GM19438 (cell line): ENCODE results near the gene CHSY1.

ENCODE experiments used
- ATAC-seq: cut with Tn5 transposase; IDR thresholded peaks from one replicate; pipeline ENCODE4 v1.9.1; 2021; ENCODE audit warnings: low read depth; ENCODE audit not compliant: unreplicated experiment

CHSY1 gene

GRCh38 chr15:101175401-101175800 lies 76.4 kb downstream of the CHSY1 start:
- no peak for ATAC-seq

- ATAC-seq, result no peak
Measured at GRCh38 chr15:101174152-101174920, 77.5 kb downstream of the CHSY1 start.

- ATAC-seq, result no peak
Measured at GRCh38 chr15:101173233-101174119, 78.4 kb downstream of the CHSY1 start.

- ATAC-seq, result no peak
Measured at GRCh38 chr15:101172501-101173071, 79.3 kb downstream of the CHSY1 start.

DNA sequence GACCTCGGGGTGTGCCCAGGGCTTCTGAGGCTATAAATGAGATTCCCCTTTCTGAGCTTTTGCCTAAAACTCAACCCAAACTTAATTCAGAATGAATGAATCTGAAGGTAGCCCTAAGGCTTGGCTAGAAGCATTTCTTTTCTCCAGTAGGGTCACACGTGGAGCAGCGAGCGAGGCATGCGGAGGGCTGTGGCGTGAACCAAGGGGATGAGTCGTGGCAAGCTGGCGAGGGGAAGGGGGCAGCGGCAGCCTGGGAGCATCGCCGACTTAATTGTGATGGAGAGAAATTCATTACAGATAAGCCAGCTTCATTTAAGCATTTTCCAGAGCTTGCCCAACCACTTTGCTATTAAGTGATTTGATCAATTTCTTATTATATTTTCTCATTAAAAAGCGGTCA lies 79.9 kb downstream of the CHSY1 start:
- no peak for ATAC-seq

DNA sequence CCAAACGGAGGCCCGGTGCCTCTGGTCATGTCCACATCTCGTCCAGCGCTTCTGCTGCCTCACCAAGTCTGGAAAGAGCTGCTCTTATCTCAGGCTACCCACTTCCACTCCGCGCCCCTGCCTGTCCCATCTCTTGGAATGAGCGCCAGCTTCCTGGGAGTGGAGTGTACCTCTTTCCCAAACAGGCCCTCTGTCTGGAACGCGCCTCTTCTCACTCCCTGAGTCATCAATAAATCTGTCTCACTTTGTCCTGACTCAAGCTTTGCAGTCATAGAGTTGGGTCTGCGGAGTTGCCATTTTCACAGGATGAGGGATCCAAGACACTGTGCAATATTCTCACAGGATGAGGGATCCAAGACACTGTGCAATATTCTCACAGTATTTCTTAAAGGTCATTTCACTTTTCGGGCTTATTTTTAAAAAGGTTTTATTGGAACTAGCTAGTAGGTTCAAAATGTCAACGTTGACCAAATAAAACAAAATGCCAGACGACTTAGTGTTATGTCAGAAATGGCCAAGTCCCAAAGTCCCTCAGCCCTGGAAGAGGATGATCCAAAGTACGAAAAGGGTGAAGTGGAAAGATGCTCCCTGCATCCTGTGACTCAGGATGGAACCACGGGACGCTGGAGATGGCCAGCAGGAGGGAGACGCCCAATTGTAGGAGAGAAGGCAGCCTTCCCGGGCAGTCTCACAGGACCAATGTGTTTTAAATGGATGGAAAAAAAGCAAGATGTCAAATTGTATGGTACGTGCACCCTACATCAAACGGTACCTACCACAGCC lies 81.1 kb downstream of the CHSY1 start:
- no peak for ATAC-seq

DNA sequence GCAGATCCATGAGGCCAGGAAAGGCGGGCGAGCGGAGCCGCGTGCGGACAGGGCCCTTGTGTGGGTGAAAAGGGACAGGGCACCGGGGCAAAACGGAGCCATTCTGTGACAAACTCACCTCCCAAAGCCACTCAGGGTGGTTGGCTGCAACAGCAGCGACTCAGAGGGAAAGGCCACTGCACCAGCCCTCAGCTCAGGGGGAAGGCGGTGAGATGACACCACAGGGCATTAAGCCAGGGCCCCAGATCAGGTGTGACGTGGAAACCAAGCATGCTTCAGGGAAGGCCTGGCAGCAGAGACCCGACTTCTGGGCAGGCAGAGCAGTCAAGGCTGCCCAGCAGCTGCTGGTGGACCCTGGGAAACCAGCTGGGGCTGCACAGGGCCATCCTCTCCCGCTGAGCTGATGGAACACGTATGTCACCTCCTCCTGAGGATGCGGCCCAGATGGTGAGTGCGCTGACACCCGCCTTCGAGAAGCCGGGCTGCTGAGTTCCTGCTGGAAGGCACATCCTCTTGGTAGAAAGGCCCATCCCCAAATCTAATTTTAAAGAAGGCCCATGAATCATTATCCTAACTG lies 82.3 kb downstream of the CHSY1 start:
- no peak for ATAC-seq

DNA sequence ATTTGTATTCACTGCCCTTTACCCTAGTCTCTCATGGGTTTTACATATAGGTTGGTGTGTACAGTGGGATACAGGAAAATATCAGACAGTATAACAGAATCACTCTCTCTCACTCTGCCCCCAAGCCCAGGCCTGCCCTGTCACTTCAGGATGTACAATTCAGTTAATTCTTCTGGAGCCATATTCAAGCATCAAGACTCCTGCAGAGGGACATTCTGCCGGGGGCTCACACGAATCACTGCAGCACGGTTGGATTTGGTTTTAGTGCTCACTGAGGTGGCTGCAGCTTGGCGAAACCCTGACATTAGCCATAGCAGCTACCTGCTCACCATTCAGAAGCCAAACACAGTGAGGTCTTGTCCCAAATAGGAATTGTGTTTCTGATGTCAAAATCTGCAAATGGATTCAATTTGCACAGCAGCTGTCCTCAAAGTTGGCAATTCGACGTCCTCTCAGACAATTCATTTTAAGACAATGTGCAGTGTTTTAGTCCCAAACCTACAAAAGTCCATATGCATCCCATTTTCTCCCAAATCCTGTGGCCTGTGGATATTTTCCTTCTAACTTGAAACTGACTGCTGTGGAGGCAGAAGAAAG lies 82.9 kb downstream of the CHSY1 start:
- no peak for ATAC-seq

DNA sequence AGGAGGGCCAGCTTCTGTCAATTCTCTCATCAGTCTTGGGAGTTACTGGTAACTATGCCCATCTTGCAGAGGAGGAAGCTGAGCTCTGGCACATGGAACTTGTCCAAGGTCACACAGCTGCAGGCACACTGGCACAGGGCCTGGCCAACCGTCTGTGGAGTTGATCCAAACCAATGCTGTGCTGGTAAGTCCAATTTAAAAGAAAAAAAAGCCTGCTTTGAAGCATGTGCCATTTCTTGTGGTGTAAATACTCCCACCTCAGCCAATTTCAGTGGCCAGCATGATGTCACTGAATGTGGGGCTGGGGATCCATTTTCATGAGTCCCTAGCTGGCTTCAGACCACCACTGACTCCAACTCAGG lies 83.4 kb downstream of the CHSY1 start:
- no peak for ATAC-seq

DNA sequence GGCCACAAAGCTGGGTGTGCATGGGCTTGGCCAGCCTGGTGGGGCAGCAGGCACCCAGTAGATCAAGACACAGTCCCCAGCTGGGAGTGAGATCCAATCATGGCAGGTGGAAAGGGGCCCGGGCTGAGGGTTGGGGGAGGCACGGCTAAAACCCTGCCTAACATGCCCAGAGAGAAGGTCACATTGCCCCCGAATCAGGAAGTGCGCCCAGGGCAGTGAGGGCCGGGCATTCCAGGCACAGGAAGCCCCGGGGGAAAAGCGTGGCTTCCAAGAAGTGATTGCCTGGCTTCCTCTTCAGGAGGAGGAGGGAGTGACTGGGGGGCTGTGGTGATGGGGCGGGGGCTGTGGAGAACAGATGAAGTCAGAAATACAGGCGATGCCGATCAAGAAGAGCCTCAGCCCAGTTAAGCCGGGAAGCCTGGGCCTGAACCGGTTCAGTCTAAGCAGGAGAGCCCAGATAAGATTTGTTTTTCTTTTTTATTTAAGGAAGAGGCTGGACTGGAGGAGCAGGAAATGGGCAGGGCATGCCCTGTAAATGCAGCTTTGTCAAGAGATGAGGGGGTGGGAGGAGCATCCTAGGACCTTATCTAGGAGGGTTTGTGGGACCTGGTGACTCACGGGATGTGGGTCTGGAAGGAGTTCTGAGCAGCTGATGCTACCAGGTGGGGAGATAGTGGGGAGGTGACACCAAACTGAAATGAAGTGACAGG lies 83.9 kb downstream of the CHSY1 start:
- peak; percentile 60 for ATAC-seq

DNA sequence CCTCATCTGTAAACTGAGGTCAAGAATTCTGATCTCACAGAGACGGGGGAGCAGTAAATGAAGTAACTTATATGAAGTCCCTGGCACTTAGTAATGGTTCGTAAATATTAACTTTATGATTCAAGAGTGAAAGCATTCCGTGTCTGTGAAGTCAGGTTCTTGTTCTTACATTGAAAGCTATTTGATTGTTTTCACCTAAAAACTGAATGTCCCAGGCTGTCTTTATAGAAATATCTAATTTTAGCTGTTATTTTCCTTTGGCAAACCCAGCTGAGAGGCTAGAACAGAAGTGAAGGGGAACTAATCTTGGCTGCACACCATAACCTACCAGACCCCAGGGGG lies 84.5 kb downstream of the CHSY1 start:
- ATAC-seq, result no peak

- no peak for ATAC-seq
Measured at GRCh38 chr15:101165905-101166471, 85.9 kb downstream of the CHSY1 start.

DNA sequence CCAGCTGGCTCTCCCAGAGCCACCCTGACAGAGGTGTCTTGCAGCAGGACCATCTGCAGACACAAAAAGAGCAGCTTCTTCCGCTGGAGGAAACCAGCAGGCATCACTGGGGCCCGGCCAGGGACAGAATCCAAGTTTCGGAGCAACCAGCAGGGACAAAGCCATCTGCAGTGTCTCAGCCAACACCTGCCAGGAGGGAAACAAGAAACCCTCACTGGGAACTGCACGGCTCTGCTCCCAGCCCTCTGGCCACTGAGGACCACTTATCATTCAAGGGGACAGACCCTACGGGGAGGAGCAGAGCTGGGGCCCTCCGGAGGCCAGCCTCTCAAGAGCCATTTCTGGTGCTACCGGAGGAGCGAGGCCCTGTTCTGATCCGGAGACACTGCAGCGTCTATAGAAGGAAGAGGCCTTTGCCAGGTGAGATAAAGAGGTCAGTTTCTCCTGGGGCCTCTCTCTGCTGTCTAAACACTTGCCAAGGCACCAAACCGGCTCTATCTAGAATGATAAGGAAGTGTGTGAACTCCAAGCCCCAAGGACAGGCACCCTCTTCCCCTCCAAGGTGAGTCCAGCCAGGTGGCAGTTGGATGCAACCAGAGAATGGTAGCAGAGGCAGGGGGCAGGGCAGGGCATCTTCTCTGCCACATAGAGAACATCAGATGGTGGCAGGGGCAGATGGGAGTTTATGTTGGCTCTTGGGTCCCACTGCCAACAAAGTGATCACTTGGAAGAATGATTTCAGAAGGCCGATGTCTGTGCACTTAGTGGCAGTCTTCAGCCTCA lies 89.0 kb downstream of the CHSY1 start:
- no peak for ATAC-seq

- ATAC-seq, result no peak
Measured at GRCh38 chr15:101161656-101162055, 90.2 kb downstream of the CHSY1 start.

DNA sequence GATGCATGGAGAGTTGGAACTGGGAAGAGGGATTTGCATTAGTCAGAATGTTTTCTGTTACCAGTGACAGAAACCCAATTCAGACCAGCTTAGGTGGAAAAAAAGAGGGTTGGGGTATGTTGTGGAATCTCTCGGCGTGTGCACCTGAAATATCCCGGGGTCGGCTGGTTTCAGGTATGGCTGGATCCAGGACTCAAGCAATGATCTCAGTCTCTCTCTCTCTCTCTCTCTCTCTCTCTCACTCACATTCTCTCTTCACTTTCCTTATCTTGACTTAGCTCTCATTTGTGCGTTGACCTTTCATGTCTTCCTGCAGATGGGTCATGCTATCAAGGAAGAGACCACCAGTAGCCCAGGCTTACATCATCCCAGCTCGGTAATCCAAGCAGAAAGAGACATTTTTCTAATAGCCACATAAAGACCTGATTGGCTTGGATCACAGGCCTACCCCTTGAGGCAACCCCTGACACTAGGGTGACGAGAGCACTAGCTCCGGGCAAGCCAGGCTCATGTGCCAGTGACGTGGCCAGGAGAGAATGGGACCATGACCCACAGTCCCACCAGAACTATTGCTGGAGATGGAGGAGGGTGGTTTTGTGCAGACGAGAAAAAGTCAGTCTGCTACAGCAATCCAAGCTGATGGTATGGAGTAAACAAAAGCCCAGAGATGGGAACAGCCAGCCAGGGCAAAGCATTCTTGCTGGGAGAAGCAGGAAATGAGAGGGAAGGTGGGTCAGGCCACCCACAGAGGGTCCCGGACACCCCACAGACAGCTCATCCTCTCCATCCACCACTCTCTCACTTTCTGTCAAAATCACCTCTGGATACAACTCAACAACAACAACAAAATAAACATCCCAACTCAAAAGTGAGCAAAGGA lies 91.7 kb downstream of the CHSY1 start:
- ATAC-seq, result no peak

- ATAC-seq, result no peak
Measured at GRCh38 chr15:101159096-101159935, 92.5 kb downstream of the CHSY1 start.
